ENCODE data around the gene ABCC10. TPM values are rescaled to one million over a fixed set of nuclear protein-coding genes. Genes with fewer than 3 reads are reported as not detected.
"Not testable (repeated sequence)": the region's sequence is repeated elsewhere in the genome, so short reads cannot be mapped to it uniquely, and the experiment has no call there.

Gene ABCC10
- total RNA-seq, 1 donor from 2014 or later: 9.3 TPM

DNA sequence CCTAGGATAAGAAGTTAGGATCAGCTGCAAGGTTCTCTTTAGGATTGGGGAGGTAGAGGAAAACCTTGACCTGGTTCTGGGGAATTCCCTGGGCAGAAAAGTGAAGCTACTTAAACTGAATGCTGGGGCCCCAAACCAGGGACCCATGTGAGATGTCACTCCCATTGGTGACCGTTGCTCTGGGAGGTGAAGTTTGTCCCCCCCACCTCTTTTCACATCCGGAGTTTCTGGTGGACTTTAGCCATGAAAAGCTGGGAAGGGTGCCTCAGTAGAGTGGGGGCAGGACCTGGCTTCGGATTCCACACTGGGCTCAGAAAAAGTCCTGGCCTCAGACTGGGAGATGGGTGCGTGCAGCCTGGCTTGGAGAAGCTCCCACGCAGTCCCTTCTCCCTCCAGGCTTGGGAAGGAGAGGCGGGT is 63.2 kb downstream of the ABCC10 start:
- intact Hi-C loops (cut with DNase I): no loop called here
- no peak for DNase-seq (ENCODE audit: low spot score)

DNA sequence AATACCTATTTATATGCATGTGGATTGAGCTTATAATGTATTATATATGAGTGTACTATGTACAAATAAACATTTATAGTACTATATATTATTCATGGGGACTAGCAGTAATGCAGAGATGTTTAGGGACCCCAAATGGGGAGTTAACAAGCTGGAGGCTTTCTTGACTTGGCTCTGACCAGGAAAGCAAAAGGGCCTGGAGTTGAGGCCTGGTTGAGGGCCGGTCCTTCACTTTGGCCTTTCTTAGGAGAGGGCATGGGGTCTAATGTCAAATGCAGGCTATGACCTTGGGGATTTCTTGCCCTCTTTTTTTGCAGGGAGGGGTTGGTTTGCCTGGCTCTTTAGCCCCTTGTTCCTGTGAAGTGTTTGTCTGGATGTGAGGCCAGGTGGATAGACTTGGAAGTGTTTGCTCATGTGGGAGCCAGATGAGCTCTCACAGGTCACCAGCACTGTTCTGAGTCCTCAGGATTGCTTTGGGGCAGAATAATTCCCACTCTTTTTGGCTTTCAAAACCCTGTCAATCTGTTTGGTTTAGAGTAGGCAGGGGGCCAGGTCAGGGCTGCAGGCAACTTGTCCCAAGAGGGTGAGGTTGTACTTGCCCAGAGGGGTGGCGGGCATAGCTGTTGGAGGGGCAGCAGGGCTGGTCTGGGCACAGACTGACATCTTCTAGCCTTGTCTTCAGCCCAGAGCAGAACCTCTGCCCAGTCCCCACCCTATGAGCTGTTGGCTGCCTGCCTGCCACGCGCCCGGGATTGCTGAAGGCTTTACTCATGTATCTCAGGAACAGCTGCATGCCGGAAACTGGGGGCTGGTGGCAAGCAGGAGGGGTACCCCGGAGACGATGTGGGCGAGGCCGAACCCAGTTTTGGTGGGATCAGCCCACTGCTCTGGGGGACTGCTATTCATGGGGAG is 64.7 kb downstream of the ABCC10 start:
- intact Hi-C loops (cut with DNase I): no loop called here
- DNase-seq (ENCODE audit: low spot score): peak; percentile 92

DNA sequence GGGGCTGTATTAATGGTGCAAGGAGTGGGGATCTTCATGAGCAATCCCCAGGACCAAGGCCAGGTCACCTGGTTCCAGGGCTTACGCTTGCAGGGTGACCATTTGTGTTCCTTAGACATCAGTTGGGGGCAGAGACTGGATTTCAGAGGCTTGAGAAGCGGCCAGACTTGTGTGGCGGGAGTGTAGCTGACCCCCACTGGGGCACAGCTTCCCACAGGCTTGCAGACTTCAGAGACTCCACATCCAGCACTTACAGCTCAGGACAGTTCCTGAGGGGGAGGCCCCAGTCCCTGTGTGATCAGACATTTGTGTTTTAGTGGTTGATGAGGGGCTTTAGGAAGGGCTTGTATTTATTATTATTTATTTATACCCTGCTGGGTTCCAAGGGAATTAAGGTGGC is 65.3 kb downstream of the ABCC10 start:
- intact Hi-C loops (cut with DNase I): no loop called here

DNA sequence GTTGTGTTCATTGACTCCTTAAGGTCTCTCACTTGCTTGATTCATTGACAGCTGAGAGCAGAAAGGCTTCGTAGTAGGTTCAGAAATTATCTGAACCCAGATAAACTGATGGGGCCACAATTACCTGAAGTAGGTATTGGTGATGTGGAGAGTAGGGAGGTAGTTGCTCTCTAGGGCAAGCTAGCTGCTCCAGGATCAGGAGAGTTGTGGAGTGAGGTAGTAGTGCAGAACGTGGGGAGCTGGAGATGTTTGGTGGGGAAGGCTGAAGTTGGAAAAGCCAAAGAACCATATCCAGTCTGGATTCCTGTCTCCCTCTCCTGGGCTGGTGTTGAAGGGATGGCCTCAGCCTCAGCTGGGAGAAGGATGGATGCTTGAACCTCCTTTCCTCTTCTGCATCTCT is 65.9 kb downstream of the ABCC10 start:
- DNase-seq (ENCODE audit: low spot score): no peak
- intact Hi-C loops (cut with DNase I): no loop called here

More for the DNA sequence above, 65.3 kb downstream of the ABCC10 start:
- DNase-seq (ENCODE audit: low spot score): no peak

DNA sequence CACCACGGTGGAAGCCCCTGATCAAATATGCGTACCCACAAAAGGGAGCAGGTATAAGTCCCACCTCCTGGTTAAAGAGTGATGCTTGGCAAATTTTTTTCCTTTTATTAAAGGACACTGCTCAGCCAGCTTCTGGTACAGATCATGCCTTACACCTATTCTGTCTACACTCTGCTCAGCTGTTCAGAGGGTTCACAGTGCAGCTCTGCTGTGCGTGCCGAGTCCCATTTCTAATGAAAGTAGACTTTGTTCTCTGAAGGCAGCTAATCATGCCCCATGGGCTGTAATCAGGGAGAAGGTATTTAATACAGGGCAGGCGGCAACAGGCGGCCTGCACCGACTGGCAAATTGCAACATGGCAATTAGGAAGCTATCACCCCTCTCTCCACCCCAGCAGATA is 66.5 kb downstream of the ABCC10 start:
- DNase-seq (ENCODE audit: low spot score): no peak
- intact Hi-C loops (cut with DNase I): no loop called here

DNA sequence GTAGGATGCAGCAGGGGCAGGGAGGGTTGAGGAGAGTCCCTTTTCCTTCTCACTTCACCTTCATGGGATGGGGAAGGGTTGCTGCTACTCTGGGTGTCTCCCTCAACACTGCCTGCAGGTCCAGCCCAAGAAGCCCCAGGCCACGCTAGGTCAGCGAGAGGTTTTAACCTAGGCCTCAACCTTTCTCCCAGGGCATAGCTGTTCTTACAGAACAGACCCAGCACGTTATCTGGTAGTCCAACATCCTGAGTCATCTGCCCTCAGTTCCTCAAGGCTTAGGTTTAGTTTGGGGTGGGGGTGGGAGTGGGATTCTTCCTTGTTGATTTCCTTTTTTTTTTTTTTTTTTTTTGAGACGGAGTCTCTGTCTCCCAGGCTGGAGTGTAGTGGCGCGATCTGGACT is 67.0 kb downstream of the ABCC10 start:
- intact Hi-C loops (cut with DNase I): no loop called here
- DNase-seq (ENCODE audit: low spot score): no peak

DNA sequence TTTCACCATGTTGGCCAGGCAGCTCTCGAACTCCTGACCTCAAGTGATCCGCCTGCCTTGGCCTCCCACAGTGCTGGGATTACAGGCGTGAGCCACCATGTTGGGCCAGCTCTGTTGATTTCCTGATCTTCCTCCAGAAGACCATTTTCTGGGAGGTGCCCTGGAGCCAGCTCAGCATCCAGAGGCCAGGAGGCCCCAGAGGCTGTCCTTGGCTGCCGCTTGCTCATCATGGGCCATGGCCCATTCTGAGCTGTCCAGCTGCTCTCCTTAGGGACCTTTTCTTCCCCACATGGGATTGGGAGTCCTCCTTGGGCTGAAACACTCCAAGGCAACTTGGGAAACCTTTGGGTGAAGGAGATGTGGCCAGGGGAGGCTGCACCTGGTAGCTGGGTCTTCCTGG is 67.4 kb downstream of the ABCC10 start:
- no peak for DNase-seq (ENCODE audit: low spot score)
- intact Hi-C loops (cut with DNase I): no loop called here

DNA sequence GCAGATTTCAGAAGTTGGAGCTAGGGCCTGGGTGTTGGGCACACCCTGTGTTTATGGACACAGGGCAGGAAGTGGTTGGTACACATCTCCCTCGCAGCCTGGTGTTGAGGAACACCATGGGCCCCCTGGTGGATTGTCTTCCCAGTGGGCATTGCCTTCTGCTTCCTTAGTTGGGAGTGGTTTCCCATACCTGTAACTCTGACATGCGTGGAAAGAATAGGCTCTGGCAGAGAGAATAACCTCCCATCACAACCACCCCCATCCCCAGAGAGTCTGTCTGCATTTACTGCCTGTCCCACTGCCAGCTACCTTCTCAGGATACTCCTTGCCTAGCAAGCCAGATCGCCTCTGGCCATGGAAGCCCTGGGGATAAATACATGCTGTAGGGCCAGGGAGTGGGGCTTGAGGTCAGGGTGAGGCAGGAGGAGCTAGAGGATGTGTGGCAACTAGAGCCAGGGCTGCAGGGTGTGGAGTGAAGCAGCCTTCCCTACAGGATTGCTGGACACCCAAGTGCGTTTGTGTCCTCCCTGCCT is 68.1 kb downstream of the ABCC10 start:
- no peak for DNase-seq (ENCODE audit: low spot score)
- intact Hi-C loops (cut with DNase I): no loop called here

DNA sequence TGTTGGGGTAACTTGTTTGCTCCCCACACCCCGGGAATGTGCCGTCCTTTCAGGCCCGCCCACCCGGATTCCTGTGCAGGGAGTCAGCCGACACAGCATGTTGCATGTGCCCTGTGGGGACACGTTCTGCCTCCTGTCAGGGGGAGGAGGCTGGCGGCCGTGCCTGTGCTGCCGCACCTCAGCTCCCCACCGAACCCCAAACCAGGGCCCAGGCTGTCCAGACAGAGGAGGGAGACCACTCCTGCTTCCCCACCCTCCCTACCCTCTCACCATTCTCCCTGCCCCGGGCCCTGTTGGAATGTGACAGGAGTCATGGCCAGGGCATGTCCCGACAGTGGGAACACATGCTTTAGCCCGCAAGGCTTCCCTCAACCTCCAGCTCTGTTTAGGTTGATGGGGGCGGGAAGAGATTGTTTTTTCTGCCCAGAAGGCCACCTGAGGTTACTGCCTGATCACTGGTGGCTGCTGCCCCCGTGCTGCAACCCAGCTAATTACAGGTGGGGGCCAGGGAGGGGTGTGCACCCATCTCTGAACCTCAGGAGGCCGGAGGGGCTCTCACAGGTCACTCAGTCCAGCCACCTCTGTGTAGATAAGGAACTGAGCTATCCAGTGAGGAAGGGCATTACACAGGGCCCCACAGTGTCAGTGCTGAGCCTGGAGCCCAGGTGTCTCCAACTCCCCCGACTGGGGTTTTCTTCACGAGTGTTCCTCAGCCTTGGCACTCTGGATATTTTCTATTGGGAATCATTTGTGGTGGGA is 69.2 kb downstream of the ABCC10 start:
- DNase-seq (ENCODE audit: low spot score): no peak
- intact Hi-C loops (cut with DNase I): loop anchor here (2.0 kb wide), 1 partner anchor 42 kb away; the partner anchor contains the start of gene DLK2

DNA sequence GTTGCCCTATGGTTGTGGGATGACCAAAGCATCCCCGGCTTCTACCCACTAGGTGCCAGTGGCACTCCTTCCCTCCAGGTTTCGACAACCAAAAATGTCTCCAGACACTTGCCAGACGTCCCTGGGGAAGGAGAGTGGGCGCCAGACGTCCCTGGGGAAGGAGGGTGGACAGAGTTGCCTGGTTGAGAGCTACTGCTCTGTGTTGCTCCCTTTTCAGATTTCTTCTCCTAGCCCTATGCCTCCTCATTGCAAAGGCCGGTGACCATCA is 69.7 kb downstream of the ABCC10 start:
- intact Hi-C loops (cut with DNase I): loop anchor here (2.0 kb wide), 1 partner anchor 42 kb away; the partner anchor contains the start of gene DLK2
- no peak for DNase-seq (ENCODE audit: low spot score)

DNA sequence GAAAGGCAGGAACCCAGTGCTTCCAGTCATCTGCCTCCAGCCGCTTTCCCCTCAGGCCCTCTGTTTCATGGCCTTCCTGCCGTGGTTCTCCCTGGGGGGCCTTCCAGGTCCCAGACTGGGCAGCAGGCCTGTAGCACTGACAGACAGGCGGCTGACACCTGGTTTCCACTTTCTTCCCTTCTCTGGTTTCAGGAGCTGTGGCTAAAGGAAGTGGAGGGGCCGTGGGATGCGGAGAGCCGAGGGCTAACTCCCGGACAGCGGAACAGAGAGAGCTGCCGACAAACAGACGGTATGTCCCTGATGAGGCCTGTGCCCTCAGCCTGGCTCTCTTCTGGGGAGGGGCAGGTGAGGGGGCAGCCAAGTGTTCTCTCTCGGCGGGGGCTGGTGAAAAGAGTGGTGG is 70.3 kb downstream of the ABCC10 start:
- intact Hi-C loops (cut with DNase I): loop anchor here (2.0 kb wide), 1 partner anchor 43 kb away; the partner anchor contains the start of gene DLK2
- no peak for DNase-seq (ENCODE audit: low spot score)

DNA sequence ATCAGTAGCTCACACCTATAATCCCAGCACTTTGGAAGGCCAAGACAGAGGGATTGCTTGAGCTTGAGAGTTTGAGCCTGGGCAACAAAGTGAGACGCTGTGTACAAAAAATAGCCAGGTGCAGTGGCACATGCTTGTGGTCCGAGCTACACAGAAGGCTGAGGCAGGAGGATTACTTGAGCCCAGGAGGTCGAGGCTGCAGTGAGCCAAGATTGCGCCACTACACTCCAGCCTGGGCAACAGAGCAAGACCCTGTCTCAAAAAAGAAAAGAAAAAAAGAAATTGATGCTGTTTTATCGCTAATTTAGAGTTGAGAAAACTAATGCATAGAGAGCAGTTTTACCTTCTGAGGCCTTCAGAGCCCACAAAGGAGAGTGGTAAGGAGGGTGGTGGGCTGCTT is 71.0 kb downstream of the ABCC10 start:
- DNase-seq (ENCODE audit: low spot score); intact Hi-C loops (cut with DNase I): not testable (repeated sequence)

DNA sequence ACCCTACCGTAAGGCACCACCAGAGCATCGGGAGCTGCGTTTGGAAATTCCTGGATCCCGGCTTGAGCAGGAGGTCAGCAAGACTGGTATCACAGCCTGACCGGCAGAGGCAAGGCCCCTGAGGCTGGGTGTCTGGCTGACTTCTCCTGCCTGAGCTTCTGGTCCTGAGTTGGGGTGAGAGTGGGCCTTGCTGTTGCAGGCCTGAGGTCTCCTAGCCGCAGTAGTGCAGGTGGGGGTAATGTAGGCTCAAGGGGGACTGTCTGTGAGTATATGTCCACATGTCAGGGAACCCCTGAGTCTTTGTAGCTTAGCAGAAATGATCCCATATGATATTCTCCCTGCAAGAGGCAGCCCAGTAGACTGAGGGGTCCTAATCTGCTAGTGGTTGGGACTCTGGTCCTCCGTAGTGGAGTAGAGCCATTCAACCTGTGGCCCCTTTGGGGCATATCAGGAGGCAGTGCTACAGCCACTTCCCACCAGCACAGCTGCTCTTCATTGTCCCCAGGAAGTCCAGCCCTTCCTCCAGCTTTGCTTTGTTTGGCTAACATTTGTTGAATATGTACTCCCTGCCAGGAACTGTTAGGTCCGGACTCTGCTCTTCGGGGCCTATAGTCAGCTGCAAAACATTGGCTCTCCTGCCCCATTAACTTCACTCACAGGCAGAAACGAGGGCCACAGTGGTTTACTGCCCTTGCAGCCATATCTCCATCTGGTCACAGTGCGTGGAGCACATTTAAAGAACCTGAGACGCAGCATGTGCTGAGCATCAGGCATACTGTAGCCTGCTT is 71.9 kb downstream of the ABCC10 start:
- intact Hi-C loops (cut with DNase I): no loop called here
- no peak for DNase-seq (ENCODE audit: low spot score)

Small RNA genes lying within 50 kb of the gene (microRNA-seq; reads per million reads assigned to microRNA genes)
- gene MIR6780B: not detected

Other genes with a start within 250 kb of the ABCC10 start
- 15.6 TPM for gene CUL9, start 245.3 kb upstream of the ABCC10 start, total RNA-seq
- gene DNPH1, start 198.1 kb upstream of the ABCC10 start, total RNA-seq: 23.2 TPM
- 0.35 TPM for gene TTBK1, start 184.1 kb upstream of the ABCC10 start, total RNA-seq
- gene SLC22A7, start 129.3 kb upstream of the ABCC10 start, total RNA-seq: not detected
- gene CRIP3, start 118.7 kb upstream of the ABCC10 start, total RNA-seq: 11.2 TPM
- gene ZNF318, start 57.9 kb upstream of the ABCC10 start, total RNA-seq: 13.8 TPM
- 2.9 TPM for gene DLK2, start 28.0 kb downstream of the ABCC10 start, total RNA-seq
- 25.1 TPM for gene TJAP1, start 50.0 kb downstream of the ABCC10 start, total RNA-seq
- gene LRRC73, start 82.8 kb downstream of the ABCC10 start, total RNA-seq: 1.5 TPM
- 65.7 TPM for gene YIPF3, start 89.4 kb downstream of the ABCC10 start, total RNA-seq
- gene POLR1C, start 89.5 kb downstream of the ABCC10 start, total RNA-seq: 14.8 TPM
- gene XPO5, start 148.5 kb downstream of the ABCC10 start, total RNA-seq: 20.3 TPM
- gene POLH, start 148.6 kb downstream of the ABCC10 start, total RNA-seq: 9.8 TPM
- 27.9 TPM for gene GTPBP2, start 201.7 kb downstream of the ABCC10 start, total RNA-seq
- gene MAD2L1BP, start 208.3 kb downstream of the ABCC10 start, total RNA-seq: 25.5 TPM
- 0.24 TPM for gene RSPH9, start 217.5 kb downstream of the ABCC10 start, total RNA-seq

All from cardiac septum (tissue), 1 donor.